K562 (cell line): ENCODE measurements around the gene NRN1L. TPM values are rescaled to one million over a fixed set of nuclear protein-coding genes. Genes with fewer than 3 reads are reported as not detected.

ENCODE experiments used
- ATAC-seq: fragments of 200-7000 bp; cut with Tn5 transposase; 3 replicates; pipeline ENCODE4 v1.9.1; 2020; ENCODE audit warnings: moderate library complexity
- BruUV-seq: library from RNA; stranded (reverse); fragments of 400-500 nt; replicated peaks from 2 replicates; lab custom pipeline; 2021; lab: Mats Ljungman, UMichigan
- CTCF ChIA-PET: fragments of 300-600 bp; formaldehyde crosslinking; extraction: SDS; loops from one replicate; lab custom pipeline; 2021; ENCODE audit warnings: low intra/inter-chr PET ratio; lab: Yijun Ruan, JAX
- POLR2A ChIA-PET: fragments of 300-600, 350-650 bp; sonication (Branson Sonifier 250); formaldehyde crosslinking; extraction: SDS; loops from one replicate; lab custom pipeline; 2021; ENCODE audit warnings: antibody characterized with exemption, inconsistent platforms; lab: Yijun Ruan, JAX
- DNase-seq, 4 experiments: peaks; one replicate each; pipeline versions ENCODE4 v3.0.0 to v3.0.0-alpha.2; 2011 to 2018; ENCODE audit warnings: low spot score in 3 of 4, mixed read lengths in 3 of 4; ENCODE audit errors: extremely low read depth in 1 of 4
- FAIRE-seq: peaks from 2 replicates; lab custom pipeline; 2011; peaks lifted over from hg19 to GRCh38; lab: Jason Lieb, UNC
- H2AFZ ChIP-seq: 2 replicates; pipeline ENCODE4 v1.6.0; 2011; ENCODE audit warnings: low read depth, low read length, control low read depth, inconsistent platforms
- H3K27ac ChIP-seq: fragments of 200-600 bp; 3 replicates; pipeline ENCODE4 v1.8.0; 2011; ENCODE audit warnings: low read depth, mild to moderate bottlenecking, control low read depth, inconsistent platforms, low read length, moderate library complexity, mixed read lengths; ENCODE audit errors: extremely low read depth
- H3K27me3 ChIP-seq, 2 experiments: fragments of 300-600 bp in 1 of 2; 2 replicates in 1 of 2; 3 replicates in 1 of 2; pipeline versions ENCODE4 v1.6.0 to v1.8.0; 2011; ENCODE audit warnings: inconsistent platforms in 2 of 2, low read length in 2 of 2, mild to moderate bottlenecking in 1 of 2, mixed read lengths in 1 of 2, moderate library complexity in 1 of 2; ENCODE audit not compliant: control insufficient read depth in 2 of 2, insufficient read depth in 2 of 2
- H3K36me3 ChIP-seq: fragments of 300-600 bp; 3 replicates; pipeline ENCODE4 v1.8.0; 2011; ENCODE audit warnings: mild to moderate bottlenecking, low read length, inconsistent platforms; ENCODE audit not compliant: control insufficient read depth, insufficient read depth
- H3K4me1 ChIP-seq, 2 experiments: fragments of 200-600 bp in 1 of 2; replicated peaks in 1 of 2; 2 replicates in 1 of 2; 3 replicates in 1 of 2; pipeline versions ENCODE4 v1.5.1 to v1.8.0; 2011; ENCODE audit warnings: inconsistent platforms in 2 of 2, low read length in 2 of 2, mild to moderate bottlenecking in 1 of 2, mixed read lengths in 1 of 2, moderate library complexity in 1 of 2; ENCODE audit not compliant: control insufficient read depth in 2 of 2, insufficient read depth in 2 of 2
- H3K4me2 ChIP-seq: 2 replicates; pipeline ENCODE4 v1.6.1; 2011; ENCODE audit warnings: low read length, control low read depth, inconsistent platforms, mixed read lengths; ENCODE audit not compliant: insufficient read depth
- H3K4me3 ChIP-seq: fragments of 200-600 bp; sonication (generic), shearing (Covaris generic); 2 replicates; pipeline ENCODE4 v1.5.1; 2016; ENCODE audit warnings: control low read depth, inconsistent platforms
- H3K79me2 ChIP-seq: fragments of 200-600 bp; 3 replicates; pipeline ENCODE4 v1.8.0; 2011; ENCODE audit warnings: low read length, inconsistent platforms; ENCODE audit not compliant: control insufficient read depth, insufficient read depth
- H3K9ac ChIP-seq, 2 experiments: 2 replicates each; pipeline versions ENCODE4 v1.6.0 to v1.6.1; 2011; ENCODE audit warnings: low read depth in 2 of 2, low read length in 2 of 2, control low read depth in 1 of 2, inconsistent platforms in 1 of 2, mild to moderate bottlenecking in 1 of 2, mixed read lengths in 1 of 2; ENCODE audit not compliant: insufficient read depth in 1 of 2
- H3K9me1 ChIP-seq: one replicate; pipeline ENCODE4 v1.6.0; 2011; ENCODE audit warnings: inconsistent platforms, mild to moderate bottlenecking, low read length, moderate library complexity; ENCODE audit not compliant: control insufficient read depth, insufficient read depth
- H3K9me3 ChIP-seq: replicated peaks from 2 replicates; pipeline ENCODE4 v1.5.1; 2011; ENCODE audit warnings: low read depth, low read length, inconsistent platforms; ENCODE audit not compliant: control insufficient read depth, insufficient read depth
- H4K20me1 ChIP-seq: replicated peaks from 2 replicates; pipeline ENCODE4 v1.6.1; 2011; ENCODE audit warnings: low read length, inconsistent platforms, mixed read lengths; ENCODE audit not compliant: control insufficient read depth, insufficient read depth
- FUS ChIP-seq: fragments of 200-400 bp; formaldehyde crosslinking; optimal IDR thresholded peaks from 2 replicates; pipeline ENCODE3; 2017; ENCODE audit warnings: low read depth, low read length
- GABPB2 ChIP-seq: fragments of 250-450 bp; sonication (Bioruptor Pico); conservative IDR thresholded peaks from 2 replicates; pipeline ENCODE4 v1.5.1; 2021; ENCODE audit warnings: mild to moderate bottlenecking
- HMGN3 ChIP-seq: IDR thresholded peaks from 2 replicates; pipeline ENCODE4 v1.6.1; 2011; ENCODE audit warnings: borderline replicate concordance, low read depth, mild to moderate bottlenecking, mixed read lengths, low read length; ENCODE audit not compliant: insufficient read length; ENCODE audit errors: extremely low read depth
- NCOR1 ChIP-seq: fragments of 450-650 bp; IDR thresholded peaks from 2 replicates; pipeline ENCODE4 v1.6.1; 2016; ENCODE audit warnings: mild to moderate bottlenecking, moderate library complexity
- POLR2AphosphoS5 ChIP-seq: IDR thresholded peaks from 2 replicates; pipeline ENCODE4 v1.6.1; 2011; ENCODE audit warnings: mild to moderate bottlenecking, low read depth, low read length, moderate library complexity; ENCODE audit not compliant: control insufficient read depth, insufficient read depth
- TEAD2 ChIP-seq: fragments of 450-650 bp; IDR thresholded peaks from 2 replicates; pipeline ENCODE4 v1.6.1; 2016; ENCODE audit warnings: missing genetic modification characterization, control low read depth, missing compliant biosample characterization
- XRCC4 ChIP-seq: IDR thresholded peaks from one replicate; pipeline ENCODE4 v1.6.1; 2011; ENCODE audit not compliant: insufficient read depth, insufficient read length; ENCODE audit errors: extremely low read depth
- ZBTB26 ChIP-seq: fragments of 450-650 bp; formaldehyde crosslinking; IDR thresholded peaks from 2 replicates; pipeline ENCODE4 v1.4.0; 2022; ENCODE audit warnings: missing genetic modification characterization
- ZHX1 ChIP-seq: fragments of 150-350 bp; conservative IDR thresholded peaks from 2 replicates; pipeline ENCODE4 v1.6.1; 2014; ENCODE audit warnings: low read length
- ZNF79 ChIP-seq: fragments of 250-450 bp; sonication (Bioruptor Pico); IDR thresholded peaks from 2 replicates; pipeline ENCODE4 v1.4.0; 2020; ENCODE audit warnings: low read depth, mild to moderate bottlenecking, moderate library complexity
- WGBS: fragments of 100-300 bp; shearing (Covaris generic); methylation state at CpG from one replicate; pipeline ENCODE4 v1.1.6; 2016; ENCODE audit warnings: low coverage, mixed read lengths; ENCODE audit not compliant: insufficient coverage; ENCODE audit errors: missing lambda C conversion rate; 5-methylcytosine and 5-hydroxymethylcytosine counted together
- in situ Hi-C: fragments of 300-500 bp; cut with MboI; formaldehyde crosslinking; loops from 4 replicates; pipeline ENCODE4 v1.15.0; 2018; ENCODE audit warnings: inconsistent platforms, mixed read lengths
- intact Hi-C: fragments of 100-400 bp; cut with micrococcal nuclease; formaldehyde crosslinking; loops from 2 replicates; pipeline ENCODE4 v1.14.2; 2022
- polyA plus RNA-seq, 8 experiments: library from polyadenylated mRNA; depleted of rRNA in 4 of 8; stranded (reverse) in 5 of 8; unstranded in 3 of 8; fragments of >200 nt; fragmentation: Nextera tagmentation in 2 of 8; fragmentation: Illumina TruSeq in 1 of 8; extraction: Ambion mirVana in 2 of 8; extraction: Trizol in 1 of 8; gene quantifications; 2 replicates each; pipeline versions ENCODE4 v1.2.1 to v1.2.3, GENCODE V29; 2011 to 2014; ENCODE audit warnings: inconsistent platforms in 1 of 8, missing spikeins in 1 of 8
- total RNA-seq, 7 experiments: library from RNA; depleted of rRNA in 6 of 7; stranded (reverse); fragments of >200 nt in 6 of 7; fragmentation: Illumina TruSeq in 2 of 7; extraction: Trizol in 2 of 7; gene quantifications; 2 replicates each; pipeline versions ENCODE4 v1.2.1 to v1.2.3, GENCODE V29; 2011 to 2021; ENCODE audit warnings: low replicate concordance in 1 of 7

Gene NRN1L
- total and polyA plus RNA-seq, 9 of the 15 experiments (the other 6 are each of a cell fraction or from before 2014, with no cell fraction given): 0.22 to 0.86 (median 0.61) TPM; not detected in 5

GRCh38 chr16:67857547-67858233, 27.0 kb upstream of the NRN1L start:
- ATAC-seq (peak; percentile 83), FAIRE-seq (peak; percentile 81), DNase-seq (peak; percentile 60 to 76 (median 71))
- Histone ChIP-seq H3K9me3 (no peaks in the 10 kb centered on the region), H3K4me2 (peak overlapping the region; percentile 20), H4K20me1 (peaks cover 48% of the 10 kb centered on the region), H3K27me3 (no peaks in the 10 kb centered on the region), H3K36me3 (peaks cover 62% of the 10 kb centered on the region), H2AFZ (no peak overlapping the region), H3K4me1 (peaks cover 19 to 31% of the 10 kb centered on the region in 2 experiments), H3K4me3 (no peak overlapping the region), H3K9me1 (peaks cover 6% of the 10 kb centered on the region), H3K27ac (peak overlapping the region; percentile 61; the same call in 2 of the 3 replicates), H3K9ac (peak overlapping the region; percentile 28 to 57; a peak in 2 of 4 replicates), H3K79me2 (peaks cover 94% of the 10 kb centered on the region)
- POLR2A ChIA-PET: interaction anchor here (0.7 to 1.6 kb wide), 4 partner anchors 9 to 14 kb away, joined by 4 to 10 read pairs (median 6); partner anchors contain the start of genes CENPT and NUTF2
- CTCF ChIA-PET: no interaction called here
- intact Hi-C loops (no loop called here), in situ Hi-C loops (no loop called here)
- BruUV-seq: no TSS peak
- WGBS: 64% methylated on average over 3 of the region's 3 CpGs
- TF ChIP-seq NCOR1 (peak; percentile 55), FUS (no peak), GABPB2 (CRISPR knock-in tag) (no peak), ZBTB26 (CRISPR knock-in tag) (no peak), HMGN3 (no peak), XRCC4 (no peak), POLR2AphosphoS5 (no peak), ZNF79 (CRISPR knock-in tag) (no peak), ZHX1 (no peak), TEAD2 (tag) (no peak)
